T-helper 2 cell (primary cell): Measurements from ENCODE around the gene BTN3A1.
"Not testable (repeated sequence)": the region's sequence is repeated elsewhere in the genome, so short reads cannot be mapped to it uniquely, and the experiment has no call there.

Experiments
- DNase-seq, 5 experiments: peaks; one replicate each; pipeline versions ENCODE4 v3.0.0 to v3.0.0-alpha.2; 2012 to 2022
- total RNA-seq, 2 donors: gene quantifications; one replicate each; lab custom pipeline; 2026; lab: John Stamatoyannopoulos, UW

Gene BTN3A1
- total RNA-seq = 161 to 307 reads per million in 2 donors

DNA sequence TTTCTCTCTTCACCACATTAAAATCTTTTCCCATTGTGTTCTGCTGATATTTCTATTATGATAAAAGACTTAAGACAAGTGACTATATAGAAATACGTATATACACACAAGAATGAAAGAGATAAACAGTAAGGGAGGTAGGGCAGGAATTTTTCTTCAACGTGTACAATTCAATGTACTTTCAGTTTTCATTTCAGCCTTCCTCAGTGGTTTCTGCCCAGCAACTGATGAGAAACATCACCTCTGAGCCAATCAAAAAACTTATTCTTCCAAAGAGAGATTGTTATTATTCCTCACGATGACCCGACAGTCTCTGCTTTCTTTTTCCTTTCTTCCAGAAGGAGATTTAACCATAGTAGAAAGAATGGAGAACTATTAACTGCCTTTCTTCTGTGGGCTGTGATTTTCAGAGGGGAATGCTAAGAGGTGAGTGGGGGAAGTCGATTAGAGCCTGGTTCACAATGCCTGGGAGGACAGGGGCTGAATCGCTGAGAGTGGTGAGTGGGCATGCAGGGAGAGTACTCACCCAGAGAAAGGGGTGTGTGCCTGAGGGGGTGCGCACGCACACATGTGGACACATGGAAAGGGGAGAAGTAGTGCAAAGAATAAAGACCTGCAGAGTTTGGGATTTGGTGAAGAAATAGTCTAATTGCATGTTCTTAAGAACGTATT is at the start of gene BTN3A1:
BTN3A1 (plus strand) TSS at position 289 of the 672 bp plus-strand sequence. CDS start 3,289 bp downstream, outside the sequence.
- DNase-seq = peak; percentile 23 to 81 (median 57)

DNA sequence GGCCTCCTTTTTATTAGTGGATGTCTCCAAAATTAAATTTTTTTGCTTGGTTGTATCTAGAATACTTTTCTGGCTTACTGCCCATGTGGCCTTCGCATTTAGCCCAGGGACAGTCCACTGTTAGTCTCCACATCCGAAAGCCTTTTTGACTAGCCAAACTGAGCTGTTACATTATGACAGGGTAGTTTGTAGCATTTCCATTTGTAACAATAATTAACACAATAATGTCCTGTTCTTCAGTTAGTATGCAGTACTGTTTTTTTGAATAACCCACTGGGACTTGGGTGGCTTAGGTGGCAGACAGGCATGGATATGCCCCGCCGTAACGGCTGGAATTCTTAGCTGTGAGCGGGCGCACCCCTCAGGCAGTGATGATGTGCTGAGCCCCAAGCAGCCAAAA is 49.8 kb upstream of the BTN3A1 start:
- no peak for DNase-seq

DNA sequence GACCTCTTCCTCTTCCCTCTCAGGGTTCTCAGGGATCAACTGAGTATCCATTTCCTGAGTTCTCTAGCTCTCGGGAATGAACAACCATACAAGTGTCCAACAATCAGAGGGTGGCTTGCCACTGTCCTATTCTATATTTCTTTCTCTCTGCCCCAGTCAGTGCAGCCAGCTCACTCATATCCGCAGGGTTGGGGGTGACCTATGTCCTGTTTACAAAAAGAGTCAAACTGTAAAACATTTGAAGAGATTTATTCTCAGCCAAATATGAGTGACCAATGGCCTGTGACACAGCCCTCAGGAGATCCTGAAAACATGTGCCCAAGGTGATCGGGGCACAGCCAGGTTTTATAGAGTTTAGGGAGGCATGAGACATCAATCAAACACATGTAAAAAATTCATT is 47.9 kb upstream of the BTN3A1 start:
- DNase-seq = no peak

DNA sequence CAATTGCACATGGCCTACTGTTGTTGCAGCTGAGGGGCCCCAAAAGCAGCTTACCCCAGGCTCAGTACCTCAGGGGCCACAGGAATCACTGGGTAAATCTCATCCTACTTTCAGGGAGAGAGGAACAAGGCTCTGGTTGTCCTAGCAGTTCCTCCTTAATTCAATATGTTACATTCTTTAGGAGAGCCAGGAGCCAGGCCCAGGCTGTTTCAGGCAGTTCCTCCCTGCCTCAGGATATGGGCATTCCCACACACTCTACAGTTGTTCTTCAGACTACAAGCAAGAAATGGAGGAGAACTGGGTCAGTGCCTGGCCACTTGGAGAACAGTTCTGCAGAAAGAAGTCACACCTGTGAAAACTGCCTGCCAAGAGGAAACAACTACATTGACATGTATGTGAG is 46.7 kb upstream of the BTN3A1 start:
- no peak for DNase-seq

DNA sequence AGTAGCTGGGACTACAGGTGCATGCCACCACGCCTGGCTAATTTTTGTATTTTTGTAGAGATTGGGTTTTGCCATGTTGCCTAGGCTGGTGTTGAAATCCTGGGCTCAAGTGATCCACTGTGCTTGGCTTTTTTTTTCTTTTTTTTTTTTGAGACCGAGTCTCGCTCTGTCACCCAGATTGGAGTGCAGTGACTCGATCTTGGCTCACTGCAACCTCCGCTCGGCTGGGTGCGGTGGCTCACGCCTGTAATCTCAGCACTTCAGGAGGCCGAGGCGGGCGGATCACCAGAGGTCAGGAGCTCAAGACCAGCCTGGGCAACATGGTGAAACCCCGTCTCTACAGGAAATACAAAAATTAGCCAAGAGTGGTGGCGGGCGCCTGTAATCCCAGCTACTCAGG is 44.5 kb upstream of the BTN3A1 start:
- DNase-seq = not testable (repeated sequence)

DNA sequence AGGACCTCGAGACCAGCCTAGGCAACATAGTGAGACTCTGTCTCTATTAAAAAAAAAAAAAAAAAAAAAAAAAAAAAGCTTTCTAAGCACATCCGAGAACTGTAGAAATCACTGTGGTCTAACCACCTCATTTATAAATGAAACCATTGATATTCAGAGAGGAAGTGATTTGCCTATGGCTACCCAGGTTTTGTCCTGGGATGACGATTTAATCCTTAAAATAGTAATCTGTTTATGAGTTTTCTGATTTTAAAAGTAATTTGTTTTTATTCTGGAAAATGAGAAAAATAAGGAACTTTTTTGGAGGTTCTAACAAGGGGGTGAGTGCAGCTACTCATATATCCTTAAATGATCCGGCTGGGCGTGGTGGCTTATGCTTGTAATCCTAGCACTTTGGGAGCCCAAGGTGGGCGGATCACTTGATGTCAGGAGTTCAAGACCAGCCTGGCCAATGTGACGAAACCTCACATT is 43.5 kb upstream of the BTN3A1 start:
- DNase-seq = peak in 1 of 5 experiments; percentile 78

DNA sequence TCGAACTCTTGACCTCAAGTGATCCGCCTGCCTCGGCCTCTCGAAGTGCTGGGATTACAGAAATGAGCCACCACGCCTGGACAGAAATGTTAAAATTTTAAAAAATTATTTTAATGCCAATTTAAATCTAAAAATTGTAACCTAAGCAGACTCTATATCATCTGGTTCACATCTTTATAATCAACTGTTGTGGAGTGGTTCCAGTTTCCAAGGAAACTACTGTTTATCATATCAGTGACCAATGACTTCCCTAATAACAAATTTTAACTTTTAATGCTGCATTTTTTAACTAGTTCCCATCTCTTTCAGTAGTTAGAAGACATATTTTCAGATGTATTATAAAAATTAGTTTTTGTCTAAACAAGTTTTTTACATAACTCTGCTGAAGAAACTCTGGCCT is 42.3 kb upstream of the BTN3A1 start:
- DNase-seq = no peak

DNA sequence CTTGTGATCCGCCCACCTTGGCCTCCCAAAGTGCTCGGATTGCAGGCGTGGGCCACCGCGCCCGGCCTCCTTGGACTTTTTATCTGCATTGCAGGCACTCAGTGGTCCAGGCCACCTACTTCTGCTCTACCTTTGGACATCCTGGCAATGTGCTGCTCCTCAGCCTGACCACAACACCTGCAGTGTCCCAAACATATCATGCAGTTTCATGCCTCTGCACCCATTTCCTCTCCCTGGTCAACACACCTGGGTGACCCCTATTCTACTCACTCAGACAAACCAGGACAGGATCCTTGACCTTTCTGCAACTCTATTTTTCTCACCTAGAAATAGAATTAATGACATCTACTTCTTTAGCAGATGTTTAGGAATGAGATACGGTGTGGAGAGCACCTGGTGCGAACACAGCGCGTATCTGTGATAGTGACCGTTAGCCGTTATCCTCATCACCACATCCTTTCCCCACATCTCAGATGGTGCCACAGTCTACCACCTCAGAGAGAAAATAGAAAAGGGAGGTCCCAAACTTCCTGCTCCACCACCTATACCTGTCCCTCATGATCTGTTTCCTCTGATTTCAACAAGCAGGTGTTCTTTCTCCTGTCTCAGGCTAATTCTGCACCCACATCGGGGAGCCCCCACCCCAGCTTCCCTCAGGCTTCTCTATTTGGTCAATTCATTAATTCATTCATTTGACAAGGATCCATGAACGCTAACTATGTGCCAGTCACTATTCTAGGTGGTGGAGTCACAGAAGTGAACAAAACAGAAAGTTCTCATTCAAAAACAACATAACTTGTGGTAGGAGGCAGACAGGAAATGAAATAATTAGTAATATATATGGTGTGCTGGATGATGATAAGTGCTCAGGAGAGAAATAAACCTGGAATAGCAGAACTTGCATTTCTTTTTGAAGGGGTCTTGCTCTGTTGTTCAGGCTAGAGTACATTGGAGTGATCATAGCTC is 41.3 kb upstream of the BTN3A1 start:
- peak in 2 of 5 experiments; percentile 32 to 64 for DNase-seq

DNA sequence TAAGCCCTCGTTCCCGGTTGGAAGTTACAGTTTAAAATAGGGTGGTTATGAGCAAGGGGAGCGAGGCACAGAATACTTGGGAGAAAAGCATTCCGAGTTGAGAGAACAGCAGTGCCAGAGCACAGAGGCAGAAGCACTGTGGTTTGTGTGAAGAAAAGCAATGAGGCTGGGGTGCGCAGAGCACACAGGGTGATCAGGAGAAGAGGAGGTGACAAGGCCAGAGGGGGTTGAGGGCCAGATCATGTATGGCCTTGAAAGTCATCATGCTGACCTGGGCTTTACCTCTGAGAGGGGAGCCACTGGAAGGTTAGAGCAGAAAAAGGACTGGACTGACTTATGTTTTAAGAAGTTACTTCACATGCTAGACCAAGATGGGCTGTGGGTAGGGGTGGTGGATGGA is 40.5 kb upstream of the BTN3A1 start:
- no peak for DNase-seq

DNA sequence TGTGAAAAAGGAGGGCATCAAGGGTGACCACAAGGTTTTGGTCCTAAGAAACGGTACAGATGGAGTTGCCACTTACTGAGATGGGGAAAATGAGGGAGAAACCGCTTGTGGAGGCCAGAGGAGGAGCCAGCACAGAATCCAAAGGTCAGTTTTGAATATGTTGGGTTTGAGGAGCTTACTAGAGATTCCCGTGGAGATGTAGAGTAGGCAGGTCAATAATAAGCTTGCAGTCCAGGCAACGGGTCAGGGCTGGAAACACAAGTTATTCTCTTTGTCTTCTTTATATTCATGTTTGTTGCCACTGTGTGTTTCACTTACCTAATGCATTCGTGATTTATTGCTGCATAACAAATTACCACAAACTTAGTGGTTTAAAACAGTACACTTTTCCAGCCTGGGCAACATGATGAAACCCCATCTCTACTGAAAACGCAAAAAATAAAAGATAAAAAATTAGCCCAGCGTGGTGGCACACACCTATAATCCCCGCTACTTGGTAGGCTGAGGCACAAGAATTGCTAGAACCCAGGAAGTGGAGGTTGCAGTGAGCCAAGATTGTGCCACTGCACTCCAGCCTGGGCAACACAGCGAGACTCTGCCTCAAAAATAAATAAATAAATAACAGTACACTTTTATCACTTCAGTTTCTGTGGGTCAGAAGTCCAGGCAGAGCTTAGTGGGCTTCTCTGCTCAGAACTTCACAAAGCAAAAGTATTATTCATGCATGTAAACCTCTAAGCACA is 39.8 kb upstream of the BTN3A1 start:
- no peak for DNase-seq

DNA sequence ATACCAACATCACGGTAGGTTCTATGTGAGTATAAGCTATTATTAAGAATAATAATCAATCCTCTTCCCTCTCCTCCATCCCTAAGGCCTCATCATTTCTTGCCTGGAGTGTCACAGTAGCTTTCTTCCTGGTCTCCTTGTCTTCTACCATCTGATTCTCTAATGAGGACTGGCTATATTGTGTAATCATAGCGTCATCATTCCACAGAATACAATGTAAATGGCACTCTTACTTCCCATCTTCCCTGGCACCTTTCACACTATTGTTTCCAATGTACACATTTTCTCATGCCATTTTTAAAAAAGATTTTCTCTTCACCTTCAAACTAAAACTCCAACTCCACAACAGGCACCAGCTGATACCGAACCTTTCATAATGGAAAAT is 39.2 kb upstream of the BTN3A1 start:
- DNase-seq = no peak

DNA sequence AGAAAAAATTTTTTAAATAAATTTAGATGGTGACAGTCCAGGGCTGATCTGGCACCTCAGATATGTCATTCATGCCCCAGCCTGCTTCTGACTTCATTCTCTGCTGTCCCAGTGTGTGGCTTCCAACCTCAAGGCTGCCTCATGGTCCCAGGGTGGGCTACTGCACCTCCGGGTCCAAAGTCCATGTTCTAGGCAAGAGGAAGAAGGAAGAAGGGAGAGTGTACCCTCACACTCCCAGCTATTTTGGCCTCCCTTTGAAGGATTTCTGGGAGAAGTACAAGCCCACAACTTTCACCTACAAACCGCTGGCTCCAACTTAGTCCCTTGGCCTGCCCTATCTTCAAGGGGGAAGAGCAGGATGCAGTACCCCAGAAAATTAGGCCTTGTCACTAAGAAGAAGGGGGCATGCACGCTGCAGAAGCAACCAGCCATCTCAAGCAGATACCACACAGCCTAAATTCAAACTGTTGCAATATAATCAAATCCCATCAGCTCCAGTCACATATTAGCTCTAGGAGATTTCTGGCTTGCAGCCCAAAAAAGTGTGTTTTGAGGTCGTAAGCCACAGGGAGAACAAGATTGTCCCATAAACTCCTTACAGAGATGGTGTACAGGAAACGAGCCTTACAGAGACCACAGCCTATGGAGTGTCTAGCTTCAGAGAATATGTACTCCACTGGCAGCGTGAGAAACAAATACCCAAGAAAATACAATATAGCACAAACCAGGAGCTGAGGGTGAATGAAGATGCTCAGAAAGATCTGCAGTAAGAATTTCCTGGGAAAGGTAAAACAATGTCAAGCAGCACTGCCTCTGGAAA is 38.0 kb upstream of the BTN3A1 start:
- peak in 2 of 5 experiments; percentile 15 to 51 for DNase-seq

DNA sequence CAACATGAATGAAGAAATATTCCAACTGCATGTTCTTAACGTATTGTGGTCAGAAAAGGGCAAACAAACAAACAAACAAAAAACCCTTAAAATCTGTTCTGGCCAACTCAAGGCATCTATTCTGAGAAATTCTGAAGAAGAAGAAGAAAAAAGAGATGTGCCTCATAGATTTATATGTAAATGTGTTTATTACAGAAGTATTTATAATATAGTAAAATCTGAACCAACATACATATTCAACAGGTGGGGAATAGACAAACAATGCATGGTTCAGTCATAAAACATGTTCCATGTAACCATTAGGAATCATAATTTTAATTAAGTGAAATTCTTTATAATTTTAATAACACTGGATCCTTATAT is 36.5 kb upstream of the BTN3A1 start:
- no peak for DNase-seq

DNA sequence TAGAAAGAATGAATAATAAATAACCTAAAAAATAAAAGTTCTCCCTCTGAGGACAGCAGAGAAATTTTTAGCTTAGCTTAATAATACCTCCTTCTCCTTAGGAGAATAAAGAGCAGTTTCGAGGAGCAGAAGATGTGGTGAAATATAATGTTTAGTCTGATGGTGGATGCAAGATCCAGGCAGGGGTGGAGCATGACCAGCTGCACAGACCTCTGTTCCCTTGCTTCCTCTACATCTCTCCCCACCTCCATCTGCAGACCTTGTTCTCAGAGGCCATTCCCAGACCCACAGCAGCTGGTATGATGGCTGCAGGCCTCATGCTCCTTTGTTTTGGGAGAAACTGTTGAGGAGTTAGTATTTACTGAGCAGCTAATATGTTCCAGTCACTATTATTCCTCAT is 35.6 kb upstream of the BTN3A1 start:
- DNase-seq = peak in 1 of 5 experiments; percentile 40

DNA sequence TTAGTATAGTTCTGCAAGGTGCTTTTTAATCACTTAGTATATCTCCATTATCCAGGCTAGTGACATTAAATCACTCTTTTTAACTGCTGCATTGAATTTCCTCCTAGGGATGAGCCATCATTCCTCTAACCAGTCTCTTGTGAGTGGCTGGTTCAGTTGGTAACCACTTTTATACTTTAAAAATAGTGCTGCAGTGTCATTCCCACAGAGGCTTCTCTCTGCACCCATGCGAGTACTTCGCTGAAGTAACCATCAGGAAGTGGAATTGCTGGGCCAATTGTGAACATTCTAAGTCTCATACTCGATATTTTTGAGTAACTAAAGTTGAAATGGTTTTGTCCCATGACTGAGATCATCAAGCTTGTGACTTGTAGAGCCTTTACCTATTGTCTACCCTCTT is 35.0 kb upstream of the BTN3A1 start:
- DNase-seq = peak in 1 of 5 experiments; percentile 27

DNA sequence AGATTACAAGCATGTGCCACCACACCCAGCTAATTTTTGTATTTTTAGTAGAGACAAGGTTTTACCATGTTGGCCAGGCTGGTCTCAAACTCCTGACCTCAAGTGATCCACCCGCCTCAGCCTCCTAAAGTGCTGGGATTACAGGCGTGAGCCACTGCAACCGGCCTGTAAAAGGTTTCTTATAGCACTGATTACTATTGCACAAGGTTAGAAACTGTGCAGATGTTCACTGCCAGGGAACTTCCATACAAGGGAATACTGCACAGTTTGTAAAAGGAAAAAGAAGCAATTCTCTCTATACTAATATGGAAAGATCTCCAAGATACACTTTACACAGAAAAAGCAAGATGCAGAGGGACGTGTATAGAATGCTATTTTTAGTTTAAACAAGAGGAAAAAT is 30.3 kb upstream of the BTN3A1 start:
- DNase-seq = not testable (repeated sequence)

DNA sequence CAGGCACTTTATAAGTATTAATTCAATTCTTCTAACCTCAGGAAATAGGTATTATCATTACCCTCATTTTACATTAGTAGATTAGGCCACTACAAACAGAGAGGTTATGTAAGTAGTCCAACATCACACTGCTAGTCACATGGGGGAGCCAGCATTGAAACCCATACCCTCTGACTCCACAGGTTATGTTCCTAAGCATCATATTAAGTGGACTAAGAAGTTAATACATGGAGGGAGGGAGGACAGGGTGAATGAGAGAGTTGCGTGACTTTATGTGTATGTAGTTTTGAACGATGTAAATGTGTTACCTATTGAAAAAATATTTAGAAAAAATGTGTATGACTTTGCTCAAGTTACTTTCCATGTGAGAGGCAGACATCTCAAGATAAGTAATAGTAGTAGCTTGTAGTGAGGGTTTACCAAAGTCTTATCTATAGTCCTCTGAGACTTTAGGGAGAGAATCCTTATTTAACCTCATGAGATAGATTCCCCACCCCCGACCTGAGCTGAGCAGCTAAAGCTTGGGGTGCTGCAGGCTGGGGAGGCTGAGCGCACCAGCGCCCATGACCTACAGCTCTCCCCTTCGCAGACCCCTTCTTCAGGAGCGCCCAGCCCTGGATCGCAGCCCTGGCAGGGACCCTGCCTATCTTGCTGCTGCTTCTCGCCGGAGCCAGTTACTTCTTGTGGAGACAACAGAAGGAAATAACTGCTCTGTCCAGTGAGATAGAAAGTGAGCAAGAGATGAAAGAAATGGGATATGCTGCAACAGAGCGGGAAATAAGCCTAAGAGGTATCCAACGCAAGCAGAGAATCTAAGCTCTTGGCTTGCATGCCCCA is 29.5 kb upstream of the BTN3A1 start:
- no peak for DNase-seq

DNA sequence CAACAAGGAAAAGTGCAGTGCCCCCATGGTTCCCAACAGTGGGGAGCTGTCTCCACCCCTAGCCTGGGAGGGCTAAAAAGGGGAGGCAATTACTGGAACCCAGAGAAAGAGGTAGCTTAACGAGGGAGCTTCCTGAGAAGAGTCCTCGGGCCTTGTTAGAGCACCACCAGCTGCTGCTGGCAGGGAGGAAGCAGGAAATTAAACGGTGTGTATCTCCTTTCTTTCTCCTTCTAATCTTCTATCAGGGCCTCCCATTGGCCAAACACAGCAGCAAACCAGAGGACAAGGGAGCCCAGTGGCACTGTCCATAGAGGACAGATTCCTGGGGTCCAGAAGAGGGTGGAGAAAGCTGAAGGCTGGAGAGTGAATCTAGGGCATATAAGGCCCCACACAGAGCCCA is 26.8 kb upstream of the BTN3A1 start:
- DNase-seq = no peak

DNA sequence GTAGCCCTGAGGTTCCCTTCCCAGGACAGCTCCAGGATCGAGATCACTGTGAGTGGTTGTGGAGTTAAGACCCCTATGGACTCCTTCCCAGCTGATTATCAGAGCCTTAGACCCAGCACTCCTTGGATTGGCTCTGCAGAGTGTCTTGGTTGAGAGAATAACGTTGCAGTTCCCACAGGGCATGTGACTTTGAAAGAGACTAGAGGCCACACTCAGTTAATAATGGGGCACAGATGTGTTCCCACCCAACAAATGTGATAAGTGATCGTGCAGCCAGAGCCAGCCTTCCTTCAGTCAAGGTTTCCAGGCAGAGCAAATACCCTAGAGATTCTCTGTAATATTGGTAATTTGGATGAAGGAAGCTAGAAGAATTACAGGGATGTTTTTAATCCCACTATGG is 24.4 kb upstream of the BTN3A1 start:
- DNase-seq = no peak

DNA sequence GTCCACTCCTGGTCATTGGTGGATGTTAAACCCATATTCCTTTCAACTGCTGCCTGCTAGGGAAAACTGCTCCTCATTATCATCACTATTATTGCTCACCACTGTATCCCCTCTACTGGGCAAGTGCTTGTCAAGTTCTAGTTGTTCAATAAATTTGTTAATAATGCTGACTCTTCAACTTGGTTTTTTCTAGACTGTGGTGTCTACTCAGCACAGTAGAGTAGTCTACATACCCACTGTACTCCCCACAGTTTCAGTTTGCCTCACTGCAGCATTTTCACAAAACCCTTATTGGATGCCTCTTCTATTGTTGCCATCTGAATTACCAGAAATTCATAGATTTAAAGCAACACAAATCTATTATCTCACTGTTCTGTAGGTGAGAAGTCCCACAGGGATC is 23.9 kb upstream of the BTN3A1 start:
- peak in 1 of 5 experiments; percentile 68 for DNase-seq

DNA sequence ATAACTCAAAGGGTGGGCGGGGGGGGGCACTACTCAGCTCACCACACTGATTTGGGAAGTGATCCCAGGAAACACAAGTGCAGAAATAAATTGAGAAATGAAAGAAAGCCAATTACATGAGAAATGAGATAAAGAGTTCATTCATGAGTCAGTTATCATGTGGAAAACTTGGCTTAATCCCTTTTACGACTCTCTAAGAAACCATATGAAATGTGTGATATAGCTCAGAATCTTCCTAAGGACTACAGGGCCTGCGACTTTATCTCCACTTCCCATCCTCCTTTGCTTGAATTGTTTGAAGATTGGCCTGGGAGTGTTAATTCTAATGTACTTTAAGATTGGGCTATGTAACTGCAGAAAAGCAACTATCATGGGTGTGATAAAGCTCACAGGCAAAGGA is 22.8 kb upstream of the BTN3A1 start:
- no peak for DNase-seq
